ENCODE measurements around the gene PIK3CB.

The PIK3CB gene

GRCh38 chr3:138774529-138775253 lies 60.0 kb downstream of the PIK3CB start:
- DNase-seq (ENCODE audit: low spot score): peak; percentile 84

GRCh38 chr3:138771585-138771984 lies 63.1 kb downstream of the PIK3CB start:
- POLR2A ChIA-PET (ENCODE audit: low non-redundant PET): no interaction called here
- CTCF ChIA-PET: interaction anchor here (0.7 kb wide), 1 partner anchor 1688 kb away, joined by 4 read pairs; no protein-coding TSS in a partner anchor
- TF ChIP-seq CTCF (conservative IDR thresholded peaks at IDR 0.05; ENCODE audit: low read depth): no peak
- no peak for DNase-seq (ENCODE audit: low spot score)
- no peak overlapping the region for H3K27ac ChIP-seq

More at GRCh38 chr3:138774529-138775253, 60.0 kb downstream of the PIK3CB start:
- peak overlapping the region; percentile 76; the same call in 1 of the 2 replicates for H3K27ac ChIP-seq
- CTCF ChIA-PET: no interaction called here
- POLR2A ChIA-PET (ENCODE audit: low non-redundant PET): no interaction called here
- no peak for TF ChIP-seq CTCF (conservative IDR thresholded peaks at IDR 0.05; ENCODE audit: low read depth)

GRCh38 chr3:138769616-138770015 lies 65.1 kb downstream of the PIK3CB start:
- CTCF ChIA-PET: interaction anchor here (0.8 kb wide), 1 partner anchor 37 kb away, joined by 3 read pairs; no protein-coding TSS in a partner anchor

GRCh38 chr3:138768946-138769345 lies 65.8 kb downstream of the PIK3CB start:
- no peak for TF ChIP-seq CTCF (conservative IDR thresholded peaks at IDR 0.05; ENCODE audit: low read depth)
- POLR2A ChIA-PET (ENCODE audit: low non-redundant PET): no interaction called here

More at GRCh38 chr3:138769616-138770015, 65.1 kb downstream of the PIK3CB start:
- TF ChIP-seq CTCF (conservative IDR thresholded peaks at IDR 0.05; ENCODE audit: low read depth): no peak
- POLR2A ChIA-PET (ENCODE audit: low non-redundant PET): interaction anchor here (0.5 kb wide), 1 partner anchor 53 kb away, joined by 3 read pairs; no protein-coding TSS in a partner anchor
- DNase-seq (ENCODE audit: low spot score): no peak
- no peak overlapping the region for H3K27ac ChIP-seq

GRCh38 chr3:138768125-138768524 lies 66.6 kb downstream of the PIK3CB start:
- ChIA-PET CTCF (no interaction called here), POLR2A (ENCODE audit: low non-redundant PET) (interaction anchor here (0.7 kb wide), 1 partner anchor 10 kb away, joined by 3 read pairs; no protein-coding TSS in a partner anchor)
- TF ChIP-seq CTCF (conservative IDR thresholded peaks at IDR 0.05; ENCODE audit: low read depth): no peak
- DNase-seq (ENCODE audit: low spot score): no peak
- no peak overlapping the region for H3K27ac ChIP-seq

More at GRCh38 chr3:138768946-138769345, 65.8 kb downstream of the PIK3CB start:
- CTCF ChIA-PET: interaction anchor here (0.8 kb wide), 1 partner anchor 38 kb away, joined by 3 read pairs; no protein-coding TSS in a partner anchor
- DNase-seq (ENCODE audit: low spot score): no peak
- no peak overlapping the region for H3K27ac ChIP-seq

GRCh38 chr3:138767498-138768104 lies 67.1 kb downstream of the PIK3CB start:
- H3K27ac ChIP-seq: no peak overlapping the region
- ChIA-PET POLR2A (ENCODE audit: low non-redundant PET) (interaction anchor here (0.7 kb wide), 1 partner anchor 11 kb away, joined by 3 read pairs; no protein-coding TSS in a partner anchor), CTCF (no interaction called here)
- no peak for TF ChIP-seq CTCF (conservative IDR thresholded peaks at IDR 0.05; ENCODE audit: low read depth)
- DNase-seq (ENCODE audit: low spot score): no peak

Data from RWPE1 (cell line).